ENCODE measurements around the gene SLC16A5. TPM values are rescaled to one million over a fixed set of nuclear protein-coding genes. Genes with fewer than 3 reads are reported as not detected.

Gene SLC16A5
- total RNA-seq, 1 experiment from 2014 or later, result 1.2 TPM

DNA sequence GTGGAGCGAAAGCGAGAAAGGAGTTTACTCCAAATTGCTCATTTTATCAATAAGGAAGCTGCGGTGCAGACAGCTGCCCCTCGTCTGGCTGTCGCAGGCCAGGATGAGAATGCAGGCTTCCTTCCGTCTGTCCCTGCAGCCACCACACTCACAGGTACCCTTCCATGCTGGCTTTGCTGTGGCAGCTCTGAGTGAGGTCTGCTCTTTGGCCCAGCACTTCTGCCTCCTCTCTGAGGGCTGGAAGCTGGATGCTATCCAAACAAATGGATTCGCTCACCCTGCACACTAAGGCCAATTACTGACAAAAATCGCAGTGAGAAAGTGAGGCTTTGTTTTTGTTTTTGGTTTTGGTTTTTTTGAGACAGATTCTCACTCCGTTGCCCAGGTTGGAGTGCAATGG, 29.0 kb downstream of the SLC16A5 start:
- CTCF ChIA-PET, result no interaction called here

DNA sequence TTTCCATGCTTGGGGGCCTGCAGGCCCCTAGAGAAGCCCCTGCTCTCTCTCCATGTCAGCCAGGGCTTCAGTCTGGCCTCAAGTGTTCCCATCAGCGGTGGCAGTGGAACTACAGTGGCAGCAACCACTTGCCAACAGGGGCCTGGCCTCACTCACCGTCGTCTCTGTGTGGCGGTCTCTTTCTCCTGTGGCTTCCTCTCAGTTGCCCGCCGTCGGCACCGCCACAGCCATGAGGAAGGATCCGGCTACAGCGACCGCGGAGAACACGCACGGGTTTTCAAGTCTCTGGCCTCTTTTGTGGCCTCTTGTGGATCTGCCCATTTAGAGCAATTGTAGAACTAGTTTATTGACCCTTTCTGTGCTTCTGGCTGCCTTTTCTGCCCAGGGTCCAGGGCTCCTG, 30.6 kb downstream of the SLC16A5 start:
- H3K4me1 ChIP-seq (ENCODE audit: insufficient read depth, low read length), result peaks cover 16% of the 10 kb centered on the region
- no TSS peak for BruUV-seq (replicated peaks)
- H3K79me2 ChIP-seq (ENCODE audit: low read length), result peaks cover 62% of the 10 kb centered on the region
- intact Hi-C loops (cut with micrococcal nuclease), result loop anchor here (10.0 kb wide), 1 partner anchor 296 kb away; no protein-coding TSS in a partner anchor
- no peaks in the 10 kb centered on the region for H3K27me3 ChIP-seq (ENCODE audit: low read length)
- TF ChIP-seq EZH2phosphoT487 (IDR thresholded peaks at IDR 0.05; ENCODE audit: borderline replicate concordance, low read length), result no peak
- TF ChIP-seq EZH2 (IDR thresholded peaks at IDR 0.05; ENCODE audit: low read length, unreplicated experiment), result no peak
- TF ChIP-seq, protein P1, sequence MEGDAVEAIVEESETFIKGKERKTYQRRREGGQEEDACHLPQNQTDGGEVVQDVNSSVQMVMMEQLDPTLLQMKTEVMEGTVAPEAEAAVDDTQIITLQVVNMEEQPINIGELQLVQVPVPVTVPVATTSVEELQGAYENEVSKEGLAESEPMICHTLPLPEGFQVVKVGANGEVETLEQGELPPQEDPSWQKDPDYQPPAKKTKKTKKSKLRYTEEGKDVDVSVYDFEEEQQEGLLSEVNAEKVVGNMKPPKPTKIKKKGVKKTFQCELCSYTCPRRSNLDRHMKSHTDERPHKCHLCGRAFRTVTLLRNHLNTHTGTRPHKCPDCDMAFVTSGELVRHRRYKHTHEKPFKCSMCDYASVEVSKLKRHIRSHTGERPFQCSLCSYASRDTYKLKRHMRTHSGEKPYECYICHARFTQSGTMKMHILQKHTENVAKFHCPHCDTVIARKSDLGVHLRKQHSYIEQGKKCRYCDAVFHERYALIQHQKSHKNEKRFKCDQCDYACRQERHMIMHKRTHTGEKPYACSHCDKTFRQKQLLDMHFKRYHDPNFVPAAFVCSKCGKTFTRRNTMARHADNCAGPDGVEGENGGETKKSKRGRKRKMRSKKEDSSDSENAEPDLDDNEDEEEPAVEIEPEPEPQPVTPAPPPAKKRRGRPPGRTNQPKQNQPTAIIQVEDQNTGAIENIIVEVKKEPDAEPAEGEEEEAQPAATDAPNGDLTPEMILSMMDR (conservative IDR thresholded peaks at IDR 0.05; ENCODE audit: low read depth, low read length), result no peak
- POLR2A ChIA-PET (ENCODE audit: unreplicated experiment), result interaction anchor here (0.6 kb wide), 1 partner anchor 30 kb away, joined by 4 read pairs; no protein-coding TSS in a partner anchor
- no peak overlapping the region for H3K4me3 ChIP-seq (ENCODE audit: low read length)
- no peaks in the 10 kb centered on the region for H3K9me3 ChIP-seq (ENCODE audit: low read length)
- CTCF ChIA-PET, result interaction anchor here (0.6 kb wide), 1 partner anchor 12 kb away, joined by 3 read pairs; no protein-coding TSS in a partner anchor
- peaks cover 3% of the 10 kb centered on the region for H3F3A ChIP-seq (ENCODE audit: low read length, unreplicated experiment)
- no peak overlapping the region for H3K4me2 ChIP-seq (ENCODE audit: low read length)
- no peak overlapping the region for H3K9ac ChIP-seq (ENCODE audit: low read length)
- DNase-seq (no peak), ATAC-seq (no peak)
- H3K36me3 ChIP-seq (ENCODE audit: low read depth, low read length), result peaks cover 27% of the 10 kb centered on the region; the same call in 1 of the 2 replicates
- H4K20me1 ChIP-seq (ENCODE audit: low read length), result no peaks in the 10 kb centered on the region
- no peak overlapping the region for H2AFZ ChIP-seq (ENCODE audit: low read length)
- H3K9me2 ChIP-seq (replicated peaks; ENCODE audit: low read length), result no peaks in the 10 kb centered on the region
- H3K27ac ChIP-seq (ENCODE audit: low read length), result no peak overlapping the region

More for the DNA sequence above, 29.0 kb downstream of the SLC16A5 start:
- intact Hi-C loops (cut with micrococcal nuclease), result loop anchor here (10.0 kb wide), 1 partner anchor 298 kb away; no protein-coding TSS in a partner anchor
- Histone ChIP-seq H4K20me1 (ENCODE audit: low read length) (no peaks in the 10 kb centered on the region), H3K4me3 (ENCODE audit: low read length) (no peak overlapping the region), H3K9ac (ENCODE audit: low read length) (no peak overlapping the region), H3F3A (ENCODE audit: low read length, unreplicated experiment) (peaks cover 1% of the 10 kb centered on the region), H3K4me1 (ENCODE audit: insufficient read depth, low read length) (peaks cover 21% of the 10 kb centered on the region), H3K9me2 (replicated peaks; ENCODE audit: low read length) (no peaks in the 10 kb centered on the region), H3K79me2 (ENCODE audit: low read length) (peaks cover 62% of the 10 kb centered on the region), H3K27me3 (ENCODE audit: low read length) (no peaks in the 10 kb centered on the region), H3K27ac (ENCODE audit: low read length) (no peak overlapping the region), H3K36me3 (ENCODE audit: low read depth, low read length) (peaks cover 27% of the 10 kb centered on the region; the same call in 1 of the 2 replicates), H2AFZ (ENCODE audit: low read length) (no peak overlapping the region), H3K9me3 (ENCODE audit: low read length) (no peaks in the 10 kb centered on the region), H3K4me2 (ENCODE audit: low read length) (no peak overlapping the region)
- TF ChIP-seq EZH2phosphoT487 (IDR thresholded peaks at IDR 0.05; ENCODE audit: borderline replicate concordance, low read length) (no peak), EZH2 (IDR thresholded peaks at IDR 0.05; ENCODE audit: low read length, unreplicated experiment) (no peak)
- TF ChIP-seq, protein P1 (conservative IDR thresholded peaks at IDR 0.05; ENCODE audit: low read depth, low read length), result no peak
- no TSS peak for BruUV-seq (replicated peaks)
- ATAC-seq, result no peak
- DNase-seq, result no peak
- POLR2A ChIA-PET (ENCODE audit: unreplicated experiment), result interaction anchor here (0.6 kb wide), 1 partner anchor 155 kb away, joined by 3 read pairs; no protein-coding TSS in a partner anchor
